Medulla oblongata (tissue), 1 donor: ENCODE measurements around the gene MINDY2.
A peak's percentile ranks its signal among the peaks of the same experiment; 100 is the strongest.
"Not testable (repeated sequence)": the region's sequence is repeated elsewhere in the genome, so short reads cannot be mapped to it uniquely, and the experiment has no call there.

Experiments used
- DNase-seq: peaks from one replicate; pipeline ENCODE4 v3.0.0-alpha.2; 2015; ENCODE audit errors: extremely low spot score

The MINDY2 gene

GRCh38 chr15:58752716-58753115, 18.4 kb upstream of the MINDY2 start:
- no peak for DNase-seq

- DNase-seq, result no peak
These were observed 15.8 kb upstream of the MINDY2 start for GRCh38 chr15:58755350-58755749.

- DNase-seq, result no peak
These were observed 15.1 kb upstream of the MINDY2 start for GRCh38 chr15:58755956-58756355.

- DNase-seq, result peak; percentile 77
These were observed 13.0 kb upstream of the MINDY2 start for GRCh38 chr15:58758141-58758540.

GRCh38 chr15:58760385-58761009, 10.6 kb upstream of the MINDY2 start:
- no peak for DNase-seq

GRCh38 chr15:58761010-58761388, 10.1 kb upstream of the MINDY2 start:
- no peak for DNase-seq

GRCh38 chr15:58762285-58762684, 8.8 kb upstream of the MINDY2 start:
- DNase-seq, result no peak

GRCh38 chr15:58762731-58763130, 8.4 kb upstream of the MINDY2 start:
- DNase-seq, result no peak

GRCh38 chr15:58764468-58764867, 6.6 kb upstream of the MINDY2 start:
- DNase-seq, result no peak

- DNase-seq, result no peak
These were observed 4.8 kb upstream of the MINDY2 start for GRCh38 chr15:58766290-58766689.

GRCh38 chr15:58768601-58769004, 2.5 kb upstream of the MINDY2 start:
- DNase-seq, result not testable (repeated sequence)

GRCh38 chr15:58770519-58770856, 614 bp upstream of the MINDY2 start:
- no peak for DNase-seq

GRCh38 chr15:58771621-58772250, 634 bp downstream of the MINDY2 start:
- DNase-seq, result peak; percentile 55

GRCh38 chr15:58773024-58773423, 1.9 kb downstream of the MINDY2 start:
- DNase-seq, result no peak

GRCh38 chr15:58775402-58775801, 4.3 kb downstream of the MINDY2 start:
- DNase-seq, result no peak

GRCh38 chr15:58777107-58777506, 6.0 kb downstream of the MINDY2 start:
- no peak for DNase-seq

GRCh38 chr15:58779554-58779953, 8.5 kb downstream of the MINDY2 start:
- DNase-seq, result no peak

GRCh38 chr15:58785355-58785754, 14.3 kb downstream of the MINDY2 start:
- no peak for DNase-seq

GRCh38 chr15:58788056-58788710, 17.1 kb downstream of the MINDY2 start:
- DNase-seq, result no peak

GRCh38 chr15:58793862-58794261, 22.8 kb downstream of the MINDY2 start:
- no peak for DNase-seq

GRCh38 chr15:58795825-58796224, 24.7 kb downstream of the MINDY2 start:
- DNase-seq, result no peak

- DNase-seq, result no peak
These were observed 26.4 kb downstream of the MINDY2 start for GRCh38 chr15:58797505-58797904.

- no peak for DNase-seq
These were observed 34.0 kb downstream of the MINDY2 start for GRCh38 chr15:58805095-58805494.
